Measurements from ENCODE around the gene TFPI. TPM values are rescaled to one million over a fixed set of nuclear protein-coding genes. Genes with fewer than 3 reads are reported as not detected.

TFPI gene
- total and polyA plus RNA-seq, 4 donors, result 169 to 253 (median 237) TPM

- Histone ChIP-seq H3K27me3 (ENCODE audit: control insufficient read depth in 3 of 3, insufficient read depth in 3 of 3, low read length in 2 of 3) (no peaks in the 10 kb centered on the region), H3K27ac (ENCODE audit: low read depth in 1 of 2, low read length in 1 of 2) (no peak overlapping the region), H3K36me3 (ENCODE audit: control insufficient read depth in 4 of 4, insufficient read depth in 4 of 4, low read length in 4 of 4) (no peaks in the 10 kb centered on the region), H3K9me3 (ENCODE audit: control insufficient read depth in 4 of 4, insufficient read depth in 3 of 4, low read length in 3 of 4) (no peaks in the 10 kb centered on the region), H3K4me1 (ENCODE audit: control insufficient read depth in 5 of 5, insufficient read depth in 5 of 5, low read length in 5 of 5) (no peaks in the 10 kb centered on the region), H3K9ac (ENCODE audit: insufficient read depth in 1 of 2, low read length in 2 of 2) (no peak overlapping the region), H3K4me3 (no peak overlapping the region)
- DNase-seq (no peak), ATAC-seq (ENCODE audit: insufficient read depth, low FRiP score) (no peak)
- 52 to 56% methylated on average over 2 of the region's 2 CpGs for WGBS, 2 donors
- TF ChIP-seq, protein P1, sequence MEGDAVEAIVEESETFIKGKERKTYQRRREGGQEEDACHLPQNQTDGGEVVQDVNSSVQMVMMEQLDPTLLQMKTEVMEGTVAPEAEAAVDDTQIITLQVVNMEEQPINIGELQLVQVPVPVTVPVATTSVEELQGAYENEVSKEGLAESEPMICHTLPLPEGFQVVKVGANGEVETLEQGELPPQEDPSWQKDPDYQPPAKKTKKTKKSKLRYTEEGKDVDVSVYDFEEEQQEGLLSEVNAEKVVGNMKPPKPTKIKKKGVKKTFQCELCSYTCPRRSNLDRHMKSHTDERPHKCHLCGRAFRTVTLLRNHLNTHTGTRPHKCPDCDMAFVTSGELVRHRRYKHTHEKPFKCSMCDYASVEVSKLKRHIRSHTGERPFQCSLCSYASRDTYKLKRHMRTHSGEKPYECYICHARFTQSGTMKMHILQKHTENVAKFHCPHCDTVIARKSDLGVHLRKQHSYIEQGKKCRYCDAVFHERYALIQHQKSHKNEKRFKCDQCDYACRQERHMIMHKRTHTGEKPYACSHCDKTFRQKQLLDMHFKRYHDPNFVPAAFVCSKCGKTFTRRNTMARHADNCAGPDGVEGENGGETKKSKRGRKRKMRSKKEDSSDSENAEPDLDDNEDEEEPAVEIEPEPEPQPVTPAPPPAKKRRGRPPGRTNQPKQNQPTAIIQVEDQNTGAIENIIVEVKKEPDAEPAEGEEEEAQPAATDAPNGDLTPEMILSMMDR (IDR thresholded peaks at IDR 0.05; ENCODE audit: control extremely low read depth, extremely low read depth), result no peak
These were observed 95.0 kb downstream of the TFPI start for GRCh38 chr2:187459256-187459655.

DNA sequence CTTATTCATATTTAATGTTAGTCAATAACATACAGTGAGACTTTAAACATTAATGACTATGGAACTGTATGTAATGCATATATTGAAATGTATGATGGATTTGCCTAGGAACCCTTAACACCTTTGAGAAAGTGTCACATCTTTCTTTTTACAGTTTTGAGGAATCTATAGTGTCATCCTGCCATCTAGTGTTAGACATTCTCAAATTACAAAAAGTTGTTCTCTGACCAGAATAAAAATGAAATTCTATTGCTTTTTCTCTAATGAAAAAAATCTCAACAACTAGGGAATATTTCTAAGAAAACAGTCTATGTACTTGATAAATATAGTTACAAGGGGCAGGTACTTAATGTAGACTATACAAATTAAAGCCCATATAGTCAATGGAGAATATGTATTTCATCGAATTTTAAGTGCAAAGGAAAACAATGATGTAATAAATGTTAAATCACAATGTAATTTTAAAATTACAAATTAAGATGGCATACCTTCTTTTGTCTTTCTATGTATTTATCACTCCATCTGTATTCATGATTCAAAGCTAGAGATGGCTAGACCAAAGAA is 101.1 kb downstream of the TFPI start:
- 88% methylated on average over 1 of the region's 1 CpG for WGBS, 2 donors
- TF ChIP-seq, protein P1 (IDR thresholded peaks at IDR 0.05; ENCODE audit: control extremely low read depth, extremely low read depth), result no peak
- no peak for ATAC-seq (ENCODE audit: insufficient read depth, low FRiP score)

DNA sequence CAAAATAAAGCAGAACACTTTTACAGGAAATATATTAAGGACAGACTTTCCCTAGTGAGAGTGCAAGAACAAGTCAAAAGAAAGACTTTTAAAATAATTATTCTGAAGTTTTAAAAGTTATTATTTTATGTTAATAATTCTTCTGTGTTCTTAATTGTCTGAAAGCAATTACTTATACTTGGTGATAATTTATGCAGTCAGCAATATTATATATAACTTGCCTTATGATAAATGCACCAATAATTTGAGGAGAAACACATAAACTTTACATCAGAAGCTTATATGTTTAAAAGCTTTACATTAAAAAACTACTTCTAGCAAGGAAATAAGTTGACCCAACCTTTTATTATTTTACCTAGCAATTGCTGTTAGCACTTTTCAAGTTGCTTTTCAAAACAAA is 102.7 kb downstream of the TFPI start:
- Histone ChIP-seq H3K27ac (ENCODE audit: low read depth in 1 of 2, low read length in 1 of 2) (no peak overlapping the region), H3K9ac (ENCODE audit: insufficient read depth in 1 of 2, low read length in 2 of 2) (no peak overlapping the region), H3K4me1 (ENCODE audit: control insufficient read depth in 5 of 5, insufficient read depth in 5 of 5, low read length in 5 of 5) (peaks cover 0 to 12% (median 0%) of the 10 kb centered on the region in 5 donors), H3K27me3 (ENCODE audit: control insufficient read depth in 3 of 3, insufficient read depth in 3 of 3, low read length in 2 of 3) (no peaks in the 10 kb centered on the region), H3K9me3 (ENCODE audit: control insufficient read depth in 4 of 4, insufficient read depth in 3 of 4, low read length in 3 of 4) (no peaks in the 10 kb centered on the region), H3K4me3 (no peak overlapping the region), H3K36me3 (ENCODE audit: control insufficient read depth in 4 of 4, insufficient read depth in 4 of 4, low read length in 4 of 4) (no peaks in the 10 kb centered on the region)
- no peak for DNase-seq
- TF ChIP-seq, protein P1 (IDR thresholded peaks at IDR 0.05; ENCODE audit: control extremely low read depth, extremely low read depth), result no peak
- ATAC-seq (ENCODE audit: insufficient read depth, low FRiP score), result no peak

More for the DNA sequence above, 101.1 kb downstream of the TFPI start:
- Histone ChIP-seq H3K27ac (ENCODE audit: low read depth in 1 of 2, low read length in 1 of 2) (no peak overlapping the region), H3K9me3 (ENCODE audit: control insufficient read depth in 4 of 4, insufficient read depth in 3 of 4, low read length in 3 of 4) (no peaks in the 10 kb centered on the region), H3K36me3 (ENCODE audit: control insufficient read depth in 4 of 4, insufficient read depth in 4 of 4, low read length in 4 of 4) (no peaks in the 10 kb centered on the region), H3K9ac (ENCODE audit: insufficient read depth in 1 of 2, low read length in 2 of 2) (no peak overlapping the region), H3K27me3 (ENCODE audit: control insufficient read depth in 3 of 3, insufficient read depth in 3 of 3, low read length in 2 of 3) (no peaks in the 10 kb centered on the region), H3K4me1 (ENCODE audit: control insufficient read depth in 5 of 5, insufficient read depth in 5 of 5, low read length in 5 of 5) (peaks cover 0 to 5% (median 0%) of the 10 kb centered on the region in 5 donors), H3K4me3 (no peak overlapping the region)
- peak in 2 of 3 donors; percentile 45 to 47 for DNase-seq

- H3K27ac ChIP-seq (ENCODE audit: low read depth in 1 of 2, low read length in 1 of 2), result no peak overlapping the region
- WGBS, 2 donors, result 4 to 17% methylated on average over 3 of the region's 3 CpGs
These were observed 106.9 kb downstream of the TFPI start for GRCh38 chr2:187447336-187447735.

More at GRCh38 chr2:187447336-187447735, 106.9 kb downstream of the TFPI start:
- peaks cover 0 to 12% (median 0%) of the 10 kb centered on the region in 5 donors for H3K4me1 ChIP-seq (ENCODE audit: control insufficient read depth in 5 of 5, insufficient read depth in 5 of 5, low read length in 5 of 5)
- ATAC-seq (ENCODE audit: insufficient read depth, low FRiP score), result no peak
- no peak overlapping the region for H3K4me3 ChIP-seq
- H3K9me3 ChIP-seq (ENCODE audit: control insufficient read depth in 4 of 4, insufficient read depth in 3 of 4, low read length in 3 of 4), result no peaks in the 10 kb centered on the region
- H3K9ac ChIP-seq (ENCODE audit: insufficient read depth in 1 of 2, low read length in 2 of 2), result peak overlapping the region; percentile 34 to 66
- H3K27me3 ChIP-seq (ENCODE audit: control insufficient read depth in 3 of 3, insufficient read depth in 3 of 3, low read length in 2 of 3), result no peaks in the 10 kb centered on the region
- DNase-seq, result peak in 2 of 3 donors; percentile 31 to 49
- TF ChIP-seq, protein P1 (IDR thresholded peaks at IDR 0.05; ENCODE audit: control extremely low read depth, extremely low read depth), result no peak
- no peaks in the 10 kb centered on the region for H3K36me3 ChIP-seq (ENCODE audit: control insufficient read depth in 4 of 4, insufficient read depth in 4 of 4, low read length in 4 of 4)
